ENCODE measurements around the gene SLC35G1. TPM values are rescaled to one million over a fixed set of nuclear protein-coding genes. Genes with fewer than 3 reads are reported as not detected.

Gene SLC35G1
- total and polyA plus RNA-seq, 12 donors: 1.1 to 11.2 (median 2.9) TPM

DNA sequence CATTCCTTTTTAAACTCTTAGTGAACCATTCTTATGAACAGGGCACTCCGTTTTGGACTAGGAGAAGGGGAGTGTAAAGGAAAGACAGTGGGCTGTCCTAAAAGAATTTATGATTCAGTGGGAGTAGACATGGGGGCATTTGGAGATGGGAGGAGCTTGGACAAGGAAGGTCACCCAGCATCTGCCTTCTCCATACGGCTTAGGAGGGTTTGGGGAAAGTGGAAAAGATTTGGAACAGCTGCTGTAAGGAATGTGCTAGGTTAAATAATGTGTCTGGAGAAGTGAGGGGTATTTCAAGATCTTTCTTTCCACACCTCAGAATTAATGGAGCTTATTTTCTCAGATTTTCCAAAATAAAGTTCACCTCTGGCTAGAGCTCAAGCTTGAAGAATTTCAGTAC, 24.0 kb downstream of the SLC35G1 start:
- intact Hi-C loops (cut with DNase I): loop anchor here (5.0 to 10.0 kb wide), 2 partner anchors 397 to 404 kb away; no protein-coding TSS in a partner anchor

DNA sequence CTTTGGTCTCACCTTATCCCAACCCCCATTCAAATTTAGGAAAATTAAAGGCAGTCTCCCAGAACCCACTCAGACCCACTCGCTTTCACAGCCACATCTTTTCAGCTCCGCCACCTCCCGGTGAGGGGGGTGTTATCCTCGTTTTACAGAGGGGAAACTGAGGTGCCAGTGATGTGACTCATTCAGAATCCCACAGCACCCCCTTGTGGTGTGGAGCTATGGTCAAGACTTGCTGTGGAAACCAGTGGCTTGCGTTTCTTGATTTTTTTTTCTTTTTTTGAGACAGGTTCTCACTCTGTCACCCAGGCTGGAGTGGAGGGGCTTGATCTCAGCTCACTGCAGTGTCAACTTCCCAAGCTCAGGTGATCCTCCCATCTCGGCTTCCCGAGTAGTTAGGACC, 27.6 kb downstream of the SLC35G1 start:
- DNase-seq: peak in 3 of 7 donors; percentile 17 to 30 (median 21)
- Histone ChIP-seq H3K4me1 (replicated peaks in 1 of 2) (no peaks in the 10 kb centered on the region), H3K9me3 (replicated peaks in 1 of 3) (no peaks in the 10 kb centered on the region), H3K36me3 (replicated peaks in 1 of 2) (no peaks in the 10 kb centered on the region), H3K27ac (no peak overlapping the region), H3K4me3 (no peak overlapping the region), H3K27me3 (no peaks in the 10 kb centered on the region)
- intact Hi-C loops (cut with DNase I): no loop called here
- 79 to 85% (median 81%) methylated on average over 7 of the region's 7 CpGs for WGBS, 4 donors
- no peak for TF ChIP-seq POLR2A (IDR thresholded peaks at IDR 0.05)
- TF ChIP-seq, protein P1, sequence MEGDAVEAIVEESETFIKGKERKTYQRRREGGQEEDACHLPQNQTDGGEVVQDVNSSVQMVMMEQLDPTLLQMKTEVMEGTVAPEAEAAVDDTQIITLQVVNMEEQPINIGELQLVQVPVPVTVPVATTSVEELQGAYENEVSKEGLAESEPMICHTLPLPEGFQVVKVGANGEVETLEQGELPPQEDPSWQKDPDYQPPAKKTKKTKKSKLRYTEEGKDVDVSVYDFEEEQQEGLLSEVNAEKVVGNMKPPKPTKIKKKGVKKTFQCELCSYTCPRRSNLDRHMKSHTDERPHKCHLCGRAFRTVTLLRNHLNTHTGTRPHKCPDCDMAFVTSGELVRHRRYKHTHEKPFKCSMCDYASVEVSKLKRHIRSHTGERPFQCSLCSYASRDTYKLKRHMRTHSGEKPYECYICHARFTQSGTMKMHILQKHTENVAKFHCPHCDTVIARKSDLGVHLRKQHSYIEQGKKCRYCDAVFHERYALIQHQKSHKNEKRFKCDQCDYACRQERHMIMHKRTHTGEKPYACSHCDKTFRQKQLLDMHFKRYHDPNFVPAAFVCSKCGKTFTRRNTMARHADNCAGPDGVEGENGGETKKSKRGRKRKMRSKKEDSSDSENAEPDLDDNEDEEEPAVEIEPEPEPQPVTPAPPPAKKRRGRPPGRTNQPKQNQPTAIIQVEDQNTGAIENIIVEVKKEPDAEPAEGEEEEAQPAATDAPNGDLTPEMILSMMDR (IDR thresholded peaks at IDR 0.05): peak in 4 of 6 experiments; percentile 21 to 32 (median 26)

More for the DNA sequence above, 24.0 kb downstream of the SLC35G1 start:
- H3K36me3 ChIP-seq (replicated peaks in 1 of 2): no peaks in the 10 kb centered on the region
- no peaks in the 10 kb centered on the region for H3K27me3 ChIP-seq
- H3K9me3 ChIP-seq (replicated peaks in 1 of 3): no peaks in the 10 kb centered on the region
- no peak for TF ChIP-seq POLR2A (IDR thresholded peaks at IDR 0.05)
- TF ChIP-seq, protein P1 (IDR thresholded peaks at IDR 0.05): no peak
- no peak overlapping the region for H3K27ac ChIP-seq
- 54 to 70% (median 65%) methylated on average over 2 of the region's 2 CpGs for WGBS, 4 donors
- no peak for DNase-seq
- no peak overlapping the region for H3K4me3 ChIP-seq
- H3K4me1 ChIP-seq (replicated peaks in 1 of 2): no peaks in the 10 kb centered on the region

DNA sequence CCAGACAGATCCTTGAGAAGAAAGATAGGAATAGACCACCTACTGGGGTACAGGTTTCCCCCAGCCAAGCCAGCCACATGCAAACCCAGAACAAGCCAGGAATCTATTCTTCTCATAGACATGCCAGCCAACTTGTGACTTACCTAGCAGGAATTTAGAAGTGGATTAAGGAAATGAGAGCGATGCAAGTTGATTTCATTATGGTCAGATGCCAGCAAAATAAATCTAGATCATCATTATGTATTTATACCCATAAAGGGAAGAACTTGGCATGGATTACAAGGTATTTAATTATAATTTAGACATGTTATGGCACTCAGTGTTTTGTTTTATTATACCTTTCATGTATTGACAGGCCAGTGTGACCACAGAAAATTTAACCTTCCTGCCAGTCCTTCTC, 32.8 kb downstream of the SLC35G1 start:
- Histone ChIP-seq H3K4me1 (replicated peaks in 1 of 2) (no peaks in the 10 kb centered on the region), H3K36me3 (replicated peaks in 1 of 2) (no peaks in the 10 kb centered on the region), H3K4me3 (no peak overlapping the region), H3K27me3 (no peaks in the 10 kb centered on the region), H3K27ac (no peak overlapping the region), H3K9me3 (replicated peaks in 1 of 3) (no peaks in the 10 kb centered on the region)
- intact Hi-C loops (cut with DNase I): no loop called here
- 95 to 98% (median 96%) methylated on average over 1 of the region's 1 CpG for WGBS, 4 donors
- DNase-seq: no peak
- TF ChIP-seq POLR2A (IDR thresholded peaks at IDR 0.05): no peak
- TF ChIP-seq, protein P1 (IDR thresholded peaks at IDR 0.05): no peak

DNA sequence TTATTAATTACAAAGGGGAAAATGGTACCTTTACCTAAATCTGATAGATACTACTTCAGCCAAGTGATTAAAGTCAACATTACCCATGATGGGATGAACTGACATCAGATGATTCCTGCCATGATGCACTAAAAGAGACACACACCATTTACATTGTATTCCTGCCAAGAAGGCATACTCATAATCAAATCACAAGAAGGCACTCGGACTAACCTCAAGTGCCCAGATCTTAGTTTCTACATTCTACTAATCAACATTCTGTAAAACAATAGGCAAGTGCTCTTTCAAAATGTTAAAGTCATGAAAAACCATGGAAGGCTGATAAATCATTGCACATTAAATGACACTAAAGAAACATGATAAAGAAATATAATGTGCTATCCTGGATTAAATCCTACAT, 44.4 kb downstream of the SLC35G1 start:
- Histone ChIP-seq H3K9me3 (replicated peaks in 1 of 3) (no peaks in the 10 kb centered on the region), H3K4me1 (replicated peaks in 1 of 2) (no peaks in the 10 kb centered on the region), H3K4me3 (no peak overlapping the region), H3K27me3 (no peaks in the 10 kb centered on the region), H3K27ac (no peak overlapping the region), H3K36me3 (replicated peaks in 1 of 2) (no peaks in the 10 kb centered on the region)
- WGBS, 4 donors: 71 to 100% (median 90%) methylated on average over 1 of the region's 1 CpG
- TF ChIP-seq POLR2A (IDR thresholded peaks at IDR 0.05): no peak
- TF ChIP-seq, protein P1 (IDR thresholded peaks at IDR 0.05): no peak
- intact Hi-C loops (cut with DNase I): no loop called here
- no peak for DNase-seq
